ENCODE results near the gene FOXN3.

FOXN3 gene

GRCh38 chr14:89221109-89221810 is 195.8 kb downstream of the FOXN3 start:
- no peak for TF ChIP-seq MAX (IDR thresholded peaks at IDR 0.05; ENCODE audit: low read depth, low read length)
- DNase-seq (ENCODE audit: low read depth), result no peak
- H3K4me3 ChIP-seq (ENCODE audit: low read depth, low read length), result no peak overlapping the region

GRCh38 chr14:89219051-89219450 is 198.0 kb downstream of the FOXN3 start:
- no peak overlapping the region for H3K4me3 ChIP-seq (ENCODE audit: low read depth, low read length)
- no peak for TF ChIP-seq MAX (IDR thresholded peaks at IDR 0.05; ENCODE audit: low read depth, low read length)
- no peak for TF ChIP-seq POLR2A (IDR thresholded peaks at IDR 0.05; ENCODE audit: extremely low read depth, insufficient read length)
- no peak for TF ChIP-seq MYC (IDR thresholded peaks at IDR 0.05; ENCODE audit: low read depth, low read length)
- no peak for DNase-seq (ENCODE audit: low read depth)

- no peak overlapping the region for H3K4me3 ChIP-seq (ENCODE audit: low read depth, low read length)
- no peak for TF ChIP-seq MYC (IDR thresholded peaks at IDR 0.05; ENCODE audit: low read depth, low read length)
- TF ChIP-seq POLR2A (IDR thresholded peaks at IDR 0.05; ENCODE audit: extremely low read depth, insufficient read length), result no peak
- TF ChIP-seq CTCF (IDR thresholded peaks at IDR 0.05; ENCODE audit: low read depth, low read length), result no peak
- TF ChIP-seq MAX (IDR thresholded peaks at IDR 0.05; ENCODE audit: low read depth, low read length), result no peak
- DNase-seq (ENCODE audit: low read depth), result no peak
Measured at GRCh38 chr14:89217891-89218290, 199.1 kb downstream of the FOXN3 start.

- no peak overlapping the region for H3K4me3 ChIP-seq (ENCODE audit: low read depth, low read length)
- TF ChIP-seq MAX (IDR thresholded peaks at IDR 0.05; ENCODE audit: low read depth, low read length) (no peak), CTCF (IDR thresholded peaks at IDR 0.05; ENCODE audit: low read depth, low read length) (no peak), POLR2A (IDR thresholded peaks at IDR 0.05; ENCODE audit: extremely low read depth, insufficient read length) (no peak), MYC (IDR thresholded peaks at IDR 0.05; ENCODE audit: low read depth, low read length) (no peak)
- no peak for DNase-seq (ENCODE audit: low read depth)
Measured at GRCh38 chr14:89215531-89215930, 201.5 kb downstream of the FOXN3 start.

GRCh38 chr14:89215114-89215513 is 201.9 kb downstream of the FOXN3 start:
- no peak for DNase-seq (ENCODE audit: low read depth)
- TF ChIP-seq MYC (IDR thresholded peaks at IDR 0.05; ENCODE audit: low read depth, low read length) (no peak), CTCF (IDR thresholded peaks at IDR 0.05; ENCODE audit: low read depth, low read length) (no peak), POLR2A (IDR thresholded peaks at IDR 0.05; ENCODE audit: extremely low read depth, insufficient read length) (no peak), MAX (IDR thresholded peaks at IDR 0.05; ENCODE audit: low read depth, low read length) (no peak)
- no peak overlapping the region for H3K4me3 ChIP-seq (ENCODE audit: low read depth, low read length)

- H3K4me3 ChIP-seq (ENCODE audit: low read depth, low read length), result no peak overlapping the region
- TF ChIP-seq MAX (IDR thresholded peaks at IDR 0.05; ENCODE audit: low read depth, low read length), result no peak
- TF ChIP-seq POLR2A (IDR thresholded peaks at IDR 0.05; ENCODE audit: extremely low read depth, insufficient read length), result no peak
- TF ChIP-seq CTCF (IDR thresholded peaks at IDR 0.05; ENCODE audit: low read depth, low read length), result no peak
- no peak for TF ChIP-seq MYC (IDR thresholded peaks at IDR 0.05; ENCODE audit: low read depth, low read length)
- DNase-seq (ENCODE audit: low read depth), result no peak
Measured at GRCh38 chr14:89214221-89214965, 202.6 kb downstream of the FOXN3 start.
